ENCODE measurements around the gene VSTM1. TPM values are rescaled to one million over a fixed set of nuclear protein-coding genes. Genes with fewer than 3 reads are reported as not detected.

The VSTM1 gene
- total RNA-seq, 1 donor from 2014 or later = not detected

DNA sequence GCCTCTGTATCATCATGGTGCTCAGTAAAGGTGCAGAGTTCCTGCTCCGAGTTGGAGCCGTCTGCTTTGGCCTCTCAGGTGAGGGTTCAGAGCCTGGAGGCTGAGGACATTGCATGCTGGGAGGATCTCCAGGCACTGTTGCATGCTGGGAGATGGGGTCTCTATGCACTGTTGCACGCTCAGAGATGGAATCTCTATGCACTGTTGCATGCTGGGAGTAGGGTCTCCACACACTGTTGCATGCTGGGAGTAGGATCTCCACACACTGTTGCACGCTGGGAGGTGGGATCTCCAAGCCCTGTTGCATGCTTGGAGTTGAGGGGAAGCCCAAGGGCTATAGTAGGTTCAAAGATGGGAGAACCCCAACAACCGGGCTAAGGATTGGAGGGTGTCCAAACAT, 64.0 kb downstream of the VSTM1 start:
- Mint-ChIP-seq H3K27me3 (ENCODE audit: low read depth) (peaks cover 30% of the 10 kb centered on the region), H3K4me3 (ENCODE audit: unreplicated experiment) (no peak overlapping the region), H3K27ac (ENCODE audit: unreplicated experiment) (no peak overlapping the region), H3K4me1 (ENCODE audit: low read depth) (no peaks in the 10 kb centered on the region), H3K9me3 (ENCODE audit: low read depth) (no peaks in the 10 kb centered on the region), H3K36me3 (ENCODE audit: low read depth) (no peaks in the 10 kb centered on the region)
- TF ChIP-seq, protein P1, sequence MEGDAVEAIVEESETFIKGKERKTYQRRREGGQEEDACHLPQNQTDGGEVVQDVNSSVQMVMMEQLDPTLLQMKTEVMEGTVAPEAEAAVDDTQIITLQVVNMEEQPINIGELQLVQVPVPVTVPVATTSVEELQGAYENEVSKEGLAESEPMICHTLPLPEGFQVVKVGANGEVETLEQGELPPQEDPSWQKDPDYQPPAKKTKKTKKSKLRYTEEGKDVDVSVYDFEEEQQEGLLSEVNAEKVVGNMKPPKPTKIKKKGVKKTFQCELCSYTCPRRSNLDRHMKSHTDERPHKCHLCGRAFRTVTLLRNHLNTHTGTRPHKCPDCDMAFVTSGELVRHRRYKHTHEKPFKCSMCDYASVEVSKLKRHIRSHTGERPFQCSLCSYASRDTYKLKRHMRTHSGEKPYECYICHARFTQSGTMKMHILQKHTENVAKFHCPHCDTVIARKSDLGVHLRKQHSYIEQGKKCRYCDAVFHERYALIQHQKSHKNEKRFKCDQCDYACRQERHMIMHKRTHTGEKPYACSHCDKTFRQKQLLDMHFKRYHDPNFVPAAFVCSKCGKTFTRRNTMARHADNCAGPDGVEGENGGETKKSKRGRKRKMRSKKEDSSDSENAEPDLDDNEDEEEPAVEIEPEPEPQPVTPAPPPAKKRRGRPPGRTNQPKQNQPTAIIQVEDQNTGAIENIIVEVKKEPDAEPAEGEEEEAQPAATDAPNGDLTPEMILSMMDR (IDR thresholded peaks at IDR 0.05) = no peak
- no peak for DNase-seq (ENCODE audit: low spot score)

DNA sequence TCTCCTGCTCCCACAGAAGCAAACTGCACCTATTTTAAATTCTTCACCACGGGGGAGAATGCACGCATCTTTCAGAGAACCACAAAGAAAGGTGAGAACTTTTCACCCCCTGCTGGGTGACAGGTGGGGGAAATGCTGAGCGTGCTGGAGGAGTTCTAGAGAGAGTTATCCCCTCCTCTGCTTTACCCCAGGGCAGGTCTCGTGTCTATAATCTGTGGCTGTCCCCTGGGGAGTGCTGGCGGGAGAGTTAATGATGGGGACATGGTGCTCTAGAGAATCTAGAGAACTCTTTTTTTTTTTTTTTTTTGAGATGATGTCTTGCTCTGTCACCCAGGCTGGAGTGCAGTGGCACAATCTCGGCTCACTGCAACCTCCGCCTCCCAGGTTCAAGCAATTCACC, 65.5 kb downstream of the VSTM1 start:
- Mint-ChIP-seq H3K27me3 (ENCODE audit: low read depth) (peaks cover 42% of the 10 kb centered on the region), H3K27ac (ENCODE audit: unreplicated experiment) (no peak overlapping the region), H3K4me3 (ENCODE audit: unreplicated experiment) (no peak overlapping the region), H3K9me3 (ENCODE audit: low read depth) (no peaks in the 10 kb centered on the region), H3K36me3 (ENCODE audit: low read depth) (no peaks in the 10 kb centered on the region), H3K4me1 (ENCODE audit: low read depth) (no peaks in the 10 kb centered on the region)
- TF ChIP-seq, protein P1 (IDR thresholded peaks at IDR 0.05) = no peak
- no peak for DNase-seq (ENCODE audit: low spot score)

DNA sequence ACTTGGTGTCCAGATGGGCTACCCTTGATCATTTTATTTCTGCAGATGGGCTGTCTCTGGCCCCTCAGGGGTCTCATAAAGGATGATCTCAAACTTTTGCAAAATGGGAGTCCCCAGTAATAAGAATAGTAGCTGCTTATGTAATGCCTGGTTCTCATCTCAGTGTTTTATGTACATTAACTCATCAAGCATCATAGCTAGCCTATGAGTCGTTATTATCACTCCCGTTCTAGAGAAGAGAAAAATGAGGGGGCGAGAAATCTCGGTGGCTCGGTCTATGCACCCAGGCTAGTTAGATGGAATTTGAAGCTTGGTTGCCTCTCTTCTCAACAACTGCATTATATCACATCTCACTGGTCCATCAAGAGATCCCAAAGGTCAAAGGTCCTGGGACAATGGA, 68.9 kb downstream of the VSTM1 start:
- no peaks in the 10 kb centered on the region for H3K9me3 Mint-ChIP-seq (ENCODE audit: low read depth)
- H3K4me3 Mint-ChIP-seq (ENCODE audit: unreplicated experiment) = no peak overlapping the region
- DNase-seq (ENCODE audit: low spot score) = no peak
- H3K27ac Mint-ChIP-seq (ENCODE audit: unreplicated experiment) = no peak overlapping the region
- H3K4me1 Mint-ChIP-seq (ENCODE audit: low read depth) = peaks cover 4% of the 10 kb centered on the region
- H3K36me3 Mint-ChIP-seq (ENCODE audit: low read depth) = no peaks in the 10 kb centered on the region
- peaks cover 38% of the 10 kb centered on the region for H3K27me3 Mint-ChIP-seq (ENCODE audit: low read depth)
- TF ChIP-seq, protein P1 (IDR thresholded peaks at IDR 0.05) = no peak

DNA sequence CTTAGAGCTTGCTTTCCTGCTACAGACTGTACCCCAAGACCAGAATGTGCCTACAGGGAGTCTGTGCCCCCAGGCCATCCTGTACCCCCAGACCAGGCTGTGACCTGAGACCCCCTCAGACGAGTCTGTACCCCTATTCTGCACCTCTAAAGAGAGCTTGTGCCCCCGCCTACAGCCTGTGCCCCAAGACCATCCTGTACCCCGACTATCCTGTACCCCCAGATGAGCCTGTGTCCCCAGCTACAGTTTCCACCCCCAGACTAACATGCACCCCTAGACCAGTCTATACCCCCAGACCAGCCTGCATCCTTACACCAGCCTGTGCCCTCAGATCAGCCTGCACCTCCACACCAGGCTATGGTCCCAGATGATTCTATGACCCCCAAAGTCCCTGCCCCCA, 70.2 kb downstream of the VSTM1 start:
- Mint-ChIP-seq H3K4me3 (ENCODE audit: unreplicated experiment) (no peak overlapping the region), H3K4me1 (ENCODE audit: low read depth) (peaks cover 4% of the 10 kb centered on the region), H3K9me3 (ENCODE audit: low read depth) (no peaks in the 10 kb centered on the region), H3K27me3 (ENCODE audit: low read depth) (peaks cover 39% of the 10 kb centered on the region), H3K27ac (ENCODE audit: unreplicated experiment) (no peak overlapping the region), H3K36me3 (ENCODE audit: low read depth) (no peaks in the 10 kb centered on the region)
- DNase-seq (ENCODE audit: low spot score) = no peak
- TF ChIP-seq, protein P1 (IDR thresholded peaks at IDR 0.05) = no peak

DNA sequence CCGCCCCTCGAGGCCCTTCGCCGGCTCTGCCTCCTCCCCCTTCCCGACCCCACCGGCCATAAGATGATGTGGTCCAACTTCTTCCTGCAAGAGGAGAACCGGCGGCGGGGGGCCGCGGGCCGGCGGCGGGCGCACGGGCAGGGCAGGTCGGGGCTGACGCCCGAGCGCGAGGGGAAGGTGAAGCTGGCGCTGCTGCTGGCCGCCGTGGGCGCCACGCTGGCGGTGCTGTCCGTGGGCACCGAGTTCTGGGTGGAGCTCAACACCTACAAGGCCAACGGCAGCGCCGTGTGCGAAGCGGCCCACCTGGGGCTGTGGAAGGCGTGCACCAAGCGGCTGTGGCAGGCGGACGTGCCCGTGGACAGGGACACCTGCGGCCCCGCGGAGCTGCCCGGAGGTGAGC, 70.9 kb downstream of the VSTM1 start:
- Mint-ChIP-seq H3K4me3 (ENCODE audit: unreplicated experiment) (no peak overlapping the region), H3K27ac (ENCODE audit: unreplicated experiment) (no peak overlapping the region), H3K9me3 (ENCODE audit: low read depth) (no peaks in the 10 kb centered on the region), H3K4me1 (ENCODE audit: low read depth) (peaks cover 4% of the 10 kb centered on the region), H3K36me3 (ENCODE audit: low read depth) (no peaks in the 10 kb centered on the region), H3K27me3 (ENCODE audit: low read depth) (peaks cover 37% of the 10 kb centered on the region)
- DNase-seq (ENCODE audit: low spot score) = no peak
- TF ChIP-seq, protein P1 (IDR thresholded peaks at IDR 0.05) = no peak
